ENCODE measurements around the gene MYO9B.

The MYO9B gene

DNA sequence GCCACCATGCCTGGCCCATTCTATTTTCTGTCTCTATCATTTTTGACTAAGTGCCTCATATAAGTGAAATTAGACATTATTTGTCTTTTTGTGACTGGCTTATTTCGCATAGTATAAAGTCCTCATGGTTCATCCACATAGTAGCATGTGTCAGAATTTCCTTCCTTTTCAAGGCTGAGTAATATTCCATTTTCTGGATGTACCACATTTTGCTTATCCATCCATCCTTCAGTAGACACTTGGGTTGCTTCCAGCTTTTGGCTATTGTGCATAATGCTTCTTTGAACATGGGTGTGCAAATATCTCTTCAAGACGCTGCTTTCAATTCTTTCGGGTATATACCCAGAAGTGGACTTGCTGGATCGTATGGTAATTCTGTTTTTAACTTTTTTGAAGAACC, 88.1 kb downstream of the MYO9B start:
- H3K36me3 ChIP-seq (ENCODE audit: insufficient read depth, low read length) = peaks cover 75% of the 10 kb centered on the region; the same call in 1 of the 2 replicates
- H3K4me3 ChIP-seq (ENCODE audit: low read length, poor library complexity, severe bottlenecking) = no peak overlapping the region
- no peaks in the 10 kb centered on the region for H3K79me2 ChIP-seq (ENCODE audit: insufficient read depth, low read length)
- no peaks in the 10 kb centered on the region for H3F3A ChIP-seq (ENCODE audit: low read depth)
- no peak overlapping the region for H3K9ac ChIP-seq (ENCODE audit: low read depth, low read length, poor library complexity, severe bottlenecking)
- H4K20me1 ChIP-seq (ENCODE audit: insufficient read depth, low read length, poor library complexity, severe bottlenecking) = no peaks in the 10 kb centered on the region
- H3K4me1 ChIP-seq (ENCODE audit: insufficient read depth, low read length, poor library complexity, severe bottlenecking) = no peaks in the 10 kb centered on the region
- H2AFZ ChIP-seq (ENCODE audit: low read length) = no peak overlapping the region
- no peak for TF ChIP-seq EZH2phosphoT487 (IDR thresholded peaks at IDR 0.05; ENCODE audit: borderline replicate concordance)
- TF ChIP-seq, protein P1, sequence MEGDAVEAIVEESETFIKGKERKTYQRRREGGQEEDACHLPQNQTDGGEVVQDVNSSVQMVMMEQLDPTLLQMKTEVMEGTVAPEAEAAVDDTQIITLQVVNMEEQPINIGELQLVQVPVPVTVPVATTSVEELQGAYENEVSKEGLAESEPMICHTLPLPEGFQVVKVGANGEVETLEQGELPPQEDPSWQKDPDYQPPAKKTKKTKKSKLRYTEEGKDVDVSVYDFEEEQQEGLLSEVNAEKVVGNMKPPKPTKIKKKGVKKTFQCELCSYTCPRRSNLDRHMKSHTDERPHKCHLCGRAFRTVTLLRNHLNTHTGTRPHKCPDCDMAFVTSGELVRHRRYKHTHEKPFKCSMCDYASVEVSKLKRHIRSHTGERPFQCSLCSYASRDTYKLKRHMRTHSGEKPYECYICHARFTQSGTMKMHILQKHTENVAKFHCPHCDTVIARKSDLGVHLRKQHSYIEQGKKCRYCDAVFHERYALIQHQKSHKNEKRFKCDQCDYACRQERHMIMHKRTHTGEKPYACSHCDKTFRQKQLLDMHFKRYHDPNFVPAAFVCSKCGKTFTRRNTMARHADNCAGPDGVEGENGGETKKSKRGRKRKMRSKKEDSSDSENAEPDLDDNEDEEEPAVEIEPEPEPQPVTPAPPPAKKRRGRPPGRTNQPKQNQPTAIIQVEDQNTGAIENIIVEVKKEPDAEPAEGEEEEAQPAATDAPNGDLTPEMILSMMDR (conservative IDR thresholded peaks at IDR 0.05; ENCODE audit: low read length) = no peak
- no peaks in the 10 kb centered on the region for H3K9me2 ChIP-seq (replicated peaks; ENCODE audit: low read depth, low read length)
- H3K9me3 ChIP-seq (ENCODE audit: insufficient read depth, low read depth, low read length) = no peaks in the 10 kb centered on the region
- no peak overlapping the region for H3K4me2 ChIP-seq (ENCODE audit: low read depth, low read length, poor library complexity, severe bottlenecking)
- H3K27me3 ChIP-seq (ENCODE audit: insufficient read depth, low read length, poor library complexity, severe bottlenecking) = no peaks in the 10 kb centered on the region

DNA sequence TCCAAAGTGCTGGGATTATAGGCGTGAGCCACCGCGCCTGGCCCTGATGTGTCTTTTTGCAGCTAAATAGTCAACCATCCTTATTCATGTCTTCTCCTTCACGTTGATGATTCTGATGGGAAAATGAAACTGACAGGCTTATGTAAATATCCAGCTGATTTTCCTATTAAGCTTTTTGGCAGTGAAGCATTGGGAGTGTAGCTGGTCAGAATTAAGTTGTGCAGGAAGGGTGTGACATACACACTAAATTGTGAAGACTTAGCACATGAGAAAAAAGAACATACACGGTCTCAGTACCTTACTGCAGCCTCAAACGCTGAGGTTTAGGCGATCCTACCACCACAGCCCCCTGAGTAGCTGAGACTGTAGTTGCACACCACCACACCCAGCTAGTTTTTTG, 89.1 kb downstream of the MYO9B start:
- Histone ChIP-seq H3F3A (ENCODE audit: low read depth) (no peaks in the 10 kb centered on the region), H3K4me2 (ENCODE audit: low read depth, low read length, poor library complexity, severe bottlenecking) (no peak overlapping the region), H3K9me3 (ENCODE audit: insufficient read depth, low read depth, low read length) (no peaks in the 10 kb centered on the region), H3K4me3 (ENCODE audit: low read length, poor library complexity, severe bottlenecking) (no peak overlapping the region), H4K20me1 (ENCODE audit: insufficient read depth, low read length, poor library complexity, severe bottlenecking) (no peaks in the 10 kb centered on the region), H2AFZ (ENCODE audit: low read length) (no peak overlapping the region), H3K4me1 (ENCODE audit: insufficient read depth, low read length, poor library complexity, severe bottlenecking) (no peaks in the 10 kb centered on the region), H3K36me3 (ENCODE audit: insufficient read depth, low read length) (peaks cover 74% of the 10 kb centered on the region; the same call in 1 of the 2 replicates), H3K27me3 (ENCODE audit: insufficient read depth, low read length, poor library complexity, severe bottlenecking) (no peaks in the 10 kb centered on the region), H3K9me2 (replicated peaks; ENCODE audit: low read depth, low read length) (no peaks in the 10 kb centered on the region), H3K9ac (ENCODE audit: low read depth, low read length, poor library complexity, severe bottlenecking) (no peak overlapping the region), H3K79me2 (ENCODE audit: insufficient read depth, low read length) (no peaks in the 10 kb centered on the region)
- TF ChIP-seq, protein P1 (conservative IDR thresholded peaks at IDR 0.05; ENCODE audit: low read length) = no peak

DNA sequence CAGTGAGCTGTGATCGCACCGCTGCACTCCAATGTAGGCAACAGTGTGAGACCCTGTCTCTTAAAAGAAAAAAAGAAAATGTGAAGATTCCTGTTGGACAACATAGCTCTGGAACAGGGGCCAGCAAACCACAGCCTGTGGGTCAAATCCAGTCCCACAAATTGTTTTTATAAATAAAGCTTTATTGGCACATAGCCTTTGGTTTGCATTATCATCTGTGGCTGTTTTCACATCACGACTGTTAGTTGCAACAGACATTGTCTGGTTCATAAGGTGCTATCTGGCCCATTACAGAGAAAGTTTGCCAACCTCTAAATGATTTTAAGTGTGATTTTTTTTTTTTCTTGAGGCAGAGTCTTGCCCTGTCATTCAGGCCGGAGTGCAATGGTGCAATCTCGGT, 90.1 kb downstream of the MYO9B start:
- no peaks in the 10 kb centered on the region for H3K4me1 ChIP-seq (ENCODE audit: insufficient read depth, low read length, poor library complexity, severe bottlenecking)
- TF ChIP-seq, protein P1 (conservative IDR thresholded peaks at IDR 0.05; ENCODE audit: low read length) = no peak
- no peak for TF ChIP-seq EZH2phosphoT487 (IDR thresholded peaks at IDR 0.05; ENCODE audit: borderline replicate concordance)
- no peak overlapping the region for H3K9ac ChIP-seq (ENCODE audit: low read depth, low read length, poor library complexity, severe bottlenecking)
- H3K9me2 ChIP-seq (replicated peaks; ENCODE audit: low read depth, low read length) = no peaks in the 10 kb centered on the region
- no peaks in the 10 kb centered on the region for H3K9me3 ChIP-seq (ENCODE audit: insufficient read depth, low read depth, low read length)
- H3K4me2 ChIP-seq (ENCODE audit: low read depth, low read length, poor library complexity, severe bottlenecking) = no peak overlapping the region
- no peaks in the 10 kb centered on the region for H3K27me3 ChIP-seq (ENCODE audit: insufficient read depth, low read length, poor library complexity, severe bottlenecking)
- no peaks in the 10 kb centered on the region for H3K79me2 ChIP-seq (ENCODE audit: insufficient read depth, low read length)
- H4K20me1 ChIP-seq (ENCODE audit: insufficient read depth, low read length, poor library complexity, severe bottlenecking) = no peaks in the 10 kb centered on the region
- no peak overlapping the region for H2AFZ ChIP-seq (ENCODE audit: low read length)
- H3F3A ChIP-seq (ENCODE audit: low read depth) = no peaks in the 10 kb centered on the region
- no peak overlapping the region for H3K4me3 ChIP-seq (ENCODE audit: low read length, poor library complexity, severe bottlenecking)
- peaks cover 78% of the 10 kb centered on the region; the same call in 1 of the 2 replicates for H3K36me3 ChIP-seq (ENCODE audit: insufficient read depth, low read length)
